MCF 10A (cell line): ENCODE measurements around the gene TAB2. TPM values are rescaled to one million over a fixed set of nuclear protein-coding genes. Genes with fewer than 3 reads are reported as not detected.
"Not testable (repeated sequence)": the region's sequence is repeated elsewhere in the genome, so short reads cannot be mapped to it uniquely, and the experiment has no call there.

ENCODE experiments used
- BruUV-seq: library from RNA; stranded (reverse); fragments of 400-500 nt; replicated peaks from 2 replicates; lab custom pipeline; 2021; lab: Mats Ljungman, UMichigan
- CTCF ChIA-PET: fragments of 300-600 bp; sonication (Branson Sonifier 250); formaldehyde crosslinking; extraction: SDS; loops from one replicate; lab custom pipeline; 2021; ENCODE audit warnings: antibody characterized with exemption, inconsistent platforms; lab: Yijun Ruan, JAX
- POLR2A ChIA-PET: fragments of 300-600, 350-650 bp; sonication (Branson Sonifier 250); formaldehyde crosslinking; extraction: SDS; loops from one replicate; lab custom pipeline; 2020; ENCODE audit warnings: antibody characterized with exemption, inconsistent platforms; lab: Yijun Ruan, JAX
- DNase-seq: peaks from one replicate; pipeline ENCODE4 v3.0.0-alpha.2; 2018; ENCODE audit not compliant: unreplicated experiment
- H3K27ac Mint-ChIP-seq: one replicate; pipeline ENCODE4 v1.8.0; 2022; ENCODE audit warnings: mild to moderate bottlenecking, low read depth, mixed read lengths; ENCODE audit not compliant: unreplicated experiment
- H3K27me3 Mint-ChIP-seq: one replicate; pipeline ENCODE4 v1.8.0; 2022; ENCODE audit warnings: mixed read lengths; ENCODE audit not compliant: insufficient read depth, unreplicated experiment
- H3K36me3 Mint-ChIP-seq: one replicate; pipeline ENCODE4 v1.8.0; 2022; ENCODE audit warnings: mild to moderate bottlenecking, moderate library complexity, mixed read lengths; ENCODE audit not compliant: insufficient read depth, unreplicated experiment
- H3K4me1 Mint-ChIP-seq: one replicate; pipeline ENCODE4 v1.8.0; 2022; ENCODE audit warnings: mixed read lengths; ENCODE audit not compliant: insufficient read depth, unreplicated experiment
- H3K4me3 Mint-ChIP-seq: one replicate; pipeline ENCODE4 v1.8.0; 2022; ENCODE audit warnings: mild to moderate bottlenecking, moderate library complexity, mixed read lengths; ENCODE audit not compliant: unreplicated experiment
- H3K9me3 Mint-ChIP-seq: one replicate; pipeline ENCODE4 v1.8.0; 2022; ENCODE audit warnings: mixed read lengths; ENCODE audit not compliant: unreplicated experiment
- CTCF ChIP-seq: fragments of 200-600 bp; IDR thresholded peaks from one replicate; pipeline ENCODE4 v1.8.0; 2022; ENCODE audit warnings: antibody characterized with exemption, mild to moderate bottlenecking; ENCODE audit not compliant: unreplicated experiment
- intact Hi-C: fragments of 100-400 bp; cut with micrococcal nuclease; formaldehyde crosslinking; loops from 2 replicates; pipeline ENCODE4 v1.14.1; 2022
- total RNA-seq: library from RNA; stranded (reverse); gene quantifications from 2 replicates; pipeline ENCODE4 v1.2.3, GENCODE V29; 2022

The TAB2 gene
- total RNA-seq, 1 experiment from 2014 or later: 76.4 TPM

DNA sequence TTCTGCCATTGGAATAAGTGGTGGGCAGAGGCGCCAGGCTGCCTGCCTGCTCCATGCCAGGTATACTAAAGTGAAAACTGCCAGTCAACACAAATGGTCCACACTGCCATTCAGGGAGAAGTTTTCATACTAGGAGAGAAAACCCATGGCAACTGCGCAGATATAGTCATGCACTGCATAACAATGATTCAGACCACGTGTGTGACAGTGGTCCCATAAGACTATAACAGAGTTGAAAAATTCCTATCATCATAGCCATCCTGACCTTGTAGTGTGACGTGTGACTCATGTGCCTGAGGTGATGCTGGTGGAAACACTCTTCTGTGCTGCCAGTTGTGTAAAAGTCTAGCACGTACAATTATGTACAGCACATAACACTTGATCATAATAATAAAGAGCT, 142.2 kb downstream of the TAB2 start:
- no TSS peak for BruUV-seq
- ChIA-PET POLR2A (interaction anchor here (0.6 kb wide), 1 partner anchor 62 kb away, joined by 3 read pairs; no protein-coding TSS in a partner anchor), CTCF (interaction anchor here (0.5 kb wide), 1 partner anchor 382 kb away, joined by 7 read pairs; no protein-coding TSS in a partner anchor)
- H3K4me3 Mint-ChIP-seq: no peak overlapping the region
- peaks cover 6% of the 10 kb centered on the region for H3K36me3 Mint-ChIP-seq
- peaks cover 6% of the 10 kb centered on the region for H3K4me1 Mint-ChIP-seq
- intact Hi-C loops: no loop called here
- DNase-seq: no peak
- H3K9me3 Mint-ChIP-seq: no peaks in the 10 kb centered on the region
- H3K27me3 Mint-ChIP-seq: no peaks in the 10 kb centered on the region
- TF ChIP-seq CTCF: no peak
- no peak overlapping the region for H3K27ac Mint-ChIP-seq

DNA sequence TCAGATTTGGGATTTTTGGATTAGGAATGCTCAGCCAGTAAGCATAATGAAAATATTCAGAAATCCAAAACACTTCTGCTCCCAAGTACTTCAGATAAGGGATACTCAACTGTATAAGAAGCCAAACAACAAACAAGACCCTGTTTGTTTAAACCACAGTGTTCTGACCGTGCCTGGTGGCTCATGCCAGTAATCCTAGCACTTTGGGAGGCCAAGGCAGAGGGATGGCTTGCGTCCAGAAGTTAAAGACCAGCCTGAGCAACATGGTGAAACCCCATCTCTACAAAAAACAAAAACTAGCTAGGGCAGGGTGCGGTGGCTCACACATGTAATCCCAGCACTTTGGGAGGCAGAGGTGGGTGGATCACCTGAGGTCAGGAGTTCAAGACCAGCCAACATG, 142.7 kb downstream of the TAB2 start:
- intact Hi-C loops, H3K9me3 Mint-ChIP-seq, H3K4me3 Mint-ChIP-seq, H3K4me1 Mint-ChIP-seq, H3K27ac Mint-ChIP-seq, H3K36me3 Mint-ChIP-seq, DNase-seq, BruUV-seq, H3K27me3 Mint-ChIP-seq: not testable (repeated sequence)
- ChIA-PET CTCF (interaction anchor here (0.5 kb wide), 1 partner anchor 382 kb away, joined by 7 read pairs; no protein-coding TSS in a partner anchor), POLR2A (interaction anchor here (0.6 kb wide), 1 partner anchor 61 kb away, joined by 3 read pairs; no protein-coding TSS in a partner anchor)

Other genes starting within 250 kb of the TAB2 start
- 1.6 and 2.1 TPM in 2 replicates for gene SUMO4, start 82.5 kb downstream of the TAB2 start, total RNA-seq
- 0.29 TPM in 1 of 2 replicates, not detected in the other for gene ZC3H12D, start 167.3 kb downstream of the TAB2 start, total RNA-seq
- 37.2 and 47.7 TPM in 2 replicates for gene PPIL4, start 228.3 kb downstream of the TAB2 start, total RNA-seq
- 27.7 and 29.6 TPM in 2 replicates for gene GINM1, start 248.7 kb downstream of the TAB2 start, total RNA-seq